HFFc6 (cell line): Measurements from ENCODE around the gene CARD8. TPM values are rescaled to one million over a fixed set of nuclear protein-coding genes. Genes with fewer than 3 reads are reported as not detected.

Source experiments
- DNase-seq: peaks from one replicate; pipeline ENCODE4 v3.0.0-alpha.2; 2018
- H3K27ac Mint-ChIP-seq: 2 replicates; pipeline ENCODE4 v1.8.0; 2020; ENCODE audit warnings: mild to moderate bottlenecking, mixed read lengths
- H3K27me3 Mint-ChIP-seq: 2 replicates; pipeline ENCODE4 v1.8.0; 2021; ENCODE audit warnings: mild to moderate bottlenecking, moderate library complexity, mixed read lengths; ENCODE audit not compliant: insufficient read depth
- H3K36me3 Mint-ChIP-seq: 2 replicates; pipeline ENCODE4 v1.8.0; 2021; ENCODE audit warnings: low read depth, mixed read lengths
- H3K4me1 Mint-ChIP-seq: 2 replicates; pipeline ENCODE4 v1.8.0; 2020; ENCODE audit warnings: low read depth, mixed read lengths
- H3K4me3 Mint-ChIP-seq: 2 replicates; pipeline ENCODE4 v1.8.0; 2020; ENCODE audit warnings: mild to moderate bottlenecking, moderate library complexity, mixed read lengths
- H3K9me3 Mint-ChIP-seq: 2 replicates; pipeline ENCODE4 v1.8.0; 2020; ENCODE audit warnings: mild to moderate bottlenecking, mixed read lengths
- total RNA-seq, 6 experiments: library from RNA; stranded (reverse); fragmentation: NEBNext Ultra II Directional; extraction: Animal tissue kit (Norgen Biotek cat#: 25700); gene quantifications; 2 replicates in 1 of 6; 3 replicates in 5 of 6; pipeline ENCODE4 v1.2.3, GENCODE V29; 2021
- TF ChIP-seq, protein P1 (sequence below): fragments of 200-600 bp; sonication (generic); IDR thresholded peaks from 2 replicates; pipeline ENCODE4 v1.5.0; 2021; ENCODE audit warnings: antibody characterized with exemption, mild to moderate bottlenecking

The CARD8 gene
- total RNA-seq, 6 experiments from 2014 or later, result 11.3 to 17.2 (median 14.7) TPM

GRCh38 chr19:48194844-48195830 is 60.6 kb downstream of the CARD8 start:
- Mint-ChIP-seq H3K27ac (no peak overlapping the region), H3K4me3 (no peak overlapping the region), H3K9me3 (no peaks in the 10 kb centered on the region), H3K36me3 (peaks cover 16% of the 10 kb centered on the region), H3K4me1 (no peaks in the 10 kb centered on the region), H3K27me3 (no peaks in the 10 kb centered on the region; the same call in 1 of the 2 replicates)
- TF ChIP-seq, protein P1, sequence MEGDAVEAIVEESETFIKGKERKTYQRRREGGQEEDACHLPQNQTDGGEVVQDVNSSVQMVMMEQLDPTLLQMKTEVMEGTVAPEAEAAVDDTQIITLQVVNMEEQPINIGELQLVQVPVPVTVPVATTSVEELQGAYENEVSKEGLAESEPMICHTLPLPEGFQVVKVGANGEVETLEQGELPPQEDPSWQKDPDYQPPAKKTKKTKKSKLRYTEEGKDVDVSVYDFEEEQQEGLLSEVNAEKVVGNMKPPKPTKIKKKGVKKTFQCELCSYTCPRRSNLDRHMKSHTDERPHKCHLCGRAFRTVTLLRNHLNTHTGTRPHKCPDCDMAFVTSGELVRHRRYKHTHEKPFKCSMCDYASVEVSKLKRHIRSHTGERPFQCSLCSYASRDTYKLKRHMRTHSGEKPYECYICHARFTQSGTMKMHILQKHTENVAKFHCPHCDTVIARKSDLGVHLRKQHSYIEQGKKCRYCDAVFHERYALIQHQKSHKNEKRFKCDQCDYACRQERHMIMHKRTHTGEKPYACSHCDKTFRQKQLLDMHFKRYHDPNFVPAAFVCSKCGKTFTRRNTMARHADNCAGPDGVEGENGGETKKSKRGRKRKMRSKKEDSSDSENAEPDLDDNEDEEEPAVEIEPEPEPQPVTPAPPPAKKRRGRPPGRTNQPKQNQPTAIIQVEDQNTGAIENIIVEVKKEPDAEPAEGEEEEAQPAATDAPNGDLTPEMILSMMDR, result no peak
- no peak for DNase-seq

- H3K36me3 Mint-ChIP-seq, result peaks cover 21% of the 10 kb centered on the region
- no peaks in the 10 kb centered on the region for H3K4me1 Mint-ChIP-seq
- H3K4me3 Mint-ChIP-seq, result no peak overlapping the region
- DNase-seq, result no peak
- no peaks in the 10 kb centered on the region for H3K9me3 Mint-ChIP-seq
- TF ChIP-seq, protein P1, result peak; percentile 78
- H3K27me3 Mint-ChIP-seq, result no peaks in the 10 kb centered on the region; the same call in 1 of the 2 replicates
- H3K27ac Mint-ChIP-seq, result no peak overlapping the region
Measured at GRCh38 chr19:48194041-48194843, 61.5 kb downstream of the CARD8 start.

DNA sequence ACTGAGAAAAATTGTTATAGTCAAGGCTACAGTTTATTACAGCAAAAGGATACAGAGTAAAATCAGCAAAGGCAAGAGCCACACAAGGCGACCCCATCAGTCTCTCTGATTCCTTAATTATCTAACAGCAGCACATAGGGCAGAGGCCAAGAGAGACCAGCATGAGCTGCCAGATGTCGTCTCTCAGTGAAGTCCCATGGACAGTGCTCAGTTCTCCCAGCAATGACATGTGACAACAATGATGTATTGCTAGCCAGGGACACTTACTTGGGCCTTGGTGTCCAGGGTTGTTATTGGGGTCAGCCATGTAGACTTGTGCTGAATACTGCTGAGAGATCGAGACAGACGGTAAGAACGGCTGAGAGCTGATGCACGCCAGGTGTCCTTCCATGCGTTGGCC is 63.0 kb downstream of the CARD8 start:
- Mint-ChIP-seq H3K9me3 (no peaks in the 10 kb centered on the region), H3K27me3 (peaks cover under 1% of the 10 kb centered on the region; the same call in 1 of the 2 replicates), H3K36me3 (peaks cover 34% of the 10 kb centered on the region), H3K27ac (no peak overlapping the region), H3K4me3 (no peak overlapping the region), H3K4me1 (no peaks in the 10 kb centered on the region)
- TF ChIP-seq, protein P1, result no peak
- DNase-seq, result no peak

GRCh38 chr19:48190885-48191284 is 64.8 kb downstream of the CARD8 start:
- peaks cover 2% of the 10 kb centered on the region; the same call in 1 of the 2 replicates for H3K27me3 Mint-ChIP-seq
- TF ChIP-seq, protein P1, result no peak

GRCh38 chr19:48190288-48190884 is 65.3 kb downstream of the CARD8 start:
- H3K4me1 Mint-ChIP-seq, result no peaks in the 10 kb centered on the region
- H3K9me3 Mint-ChIP-seq, result no peaks in the 10 kb centered on the region
- no peak for DNase-seq
- H3K27me3 Mint-ChIP-seq, result peaks cover 2% of the 10 kb centered on the region; the same call in 1 of the 2 replicates
- H3K4me3 Mint-ChIP-seq, result no peak overlapping the region
- H3K27ac Mint-ChIP-seq, result no peak overlapping the region
- TF ChIP-seq, protein P1, result peak; percentile 5; the same call in 1 of the 2 replicates
- H3K36me3 Mint-ChIP-seq, result peaks cover 35% of the 10 kb centered on the region

More at GRCh38 chr19:48190885-48191284, 64.8 kb downstream of the CARD8 start:
- Mint-ChIP-seq H3K36me3 (peaks cover 35% of the 10 kb centered on the region), H3K4me3 (no peak overlapping the region), H3K4me1 (no peaks in the 10 kb centered on the region), H3K9me3 (no peaks in the 10 kb centered on the region), H3K27ac (no peak overlapping the region)
- DNase-seq, result no peak
